ENCODE data around the gene PPEF2. TPM values are rescaled to one million over a fixed set of nuclear protein-coding genes. Genes with fewer than 3 reads are reported as not detected.

Gene PPEF2
- total RNA-seq, 2 experiments from 2014 or later: 0.49 to 0.56 TPM

DNA sequence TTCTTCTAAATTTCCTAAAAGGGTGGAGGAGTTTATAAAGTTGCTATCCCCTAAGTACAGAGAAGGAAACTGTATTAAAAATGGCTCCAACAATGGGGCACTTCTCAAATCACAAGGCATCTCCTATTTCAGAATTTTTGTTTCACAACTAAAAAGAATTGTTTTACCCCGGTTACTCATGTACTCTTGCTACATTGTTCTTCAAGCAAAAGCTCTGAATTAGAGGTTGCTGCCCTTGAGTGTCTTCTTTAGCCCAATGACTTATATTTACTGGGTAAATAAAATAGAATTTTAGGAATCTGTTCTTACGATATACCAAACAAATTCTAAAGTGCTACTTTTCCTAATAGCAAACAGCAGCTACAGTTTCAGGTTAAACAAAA is 67.5 kb downstream of the PPEF2 start:
- no peaks in the 10 kb centered on the region for H3K36me3 ChIP-seq (ENCODE audit: insufficient read depth, low read length)
- DNase-seq: no peak
- H3K9me3 Mint-ChIP-seq: peaks cover 3% of the 10 kb centered on the region
- intact Hi-C loops (cut with DNase I, micrococcal nuclease): no loop called here
- H3K27me3 Mint-ChIP-seq: peaks cover 4% of the 10 kb centered on the region
- POLR2A ChIA-PET: no interaction called here
- H3K4me1 Mint-ChIP-seq (ENCODE audit: low read depth): no peaks in the 10 kb centered on the region
- no peaks in the 10 kb centered on the region for H3K4me1 ChIP-seq (ENCODE audit: insufficient read depth, low read length)
- no peak for ATAC-seq (ENCODE audit: poor library complexity)
- H3K27ac ChIP-seq (ENCODE audit: low read depth in 1 of 2, low read length in 2 of 2): no peak overlapping the region
- H3K9me3 ChIP-seq (ENCODE audit: control insufficient read depth in 1 of 2, insufficient read depth in 1 of 2, low read length in 2 of 2): peaks cover 0 to 5% of the 10 kb centered on the region in 2 experiments
- H3K4me3 Mint-ChIP-seq: no peak overlapping the region
- CTCF ChIA-PET: interaction anchor here (1.1 kb wide), 1 partner anchor 13 kb away, joined by 4 read pairs; no protein-coding TSS in a partner anchor
- H3K27me3 ChIP-seq (ENCODE audit: control insufficient read depth in 1 of 2, insufficient read depth in 2 of 2, low read length in 2 of 2): no peaks in the 10 kb centered on the region
- no peaks in the 10 kb centered on the region for H3K36me3 Mint-ChIP-seq (ENCODE audit: low read depth)
- no peak overlapping the region for H3K27ac Mint-ChIP-seq
- H3K4me3 ChIP-seq (ENCODE audit: low read length): no peak overlapping the region
- no peak for TF ChIP-seq CTCF (IDR thresholded peaks at IDR 0.05)

DNA sequence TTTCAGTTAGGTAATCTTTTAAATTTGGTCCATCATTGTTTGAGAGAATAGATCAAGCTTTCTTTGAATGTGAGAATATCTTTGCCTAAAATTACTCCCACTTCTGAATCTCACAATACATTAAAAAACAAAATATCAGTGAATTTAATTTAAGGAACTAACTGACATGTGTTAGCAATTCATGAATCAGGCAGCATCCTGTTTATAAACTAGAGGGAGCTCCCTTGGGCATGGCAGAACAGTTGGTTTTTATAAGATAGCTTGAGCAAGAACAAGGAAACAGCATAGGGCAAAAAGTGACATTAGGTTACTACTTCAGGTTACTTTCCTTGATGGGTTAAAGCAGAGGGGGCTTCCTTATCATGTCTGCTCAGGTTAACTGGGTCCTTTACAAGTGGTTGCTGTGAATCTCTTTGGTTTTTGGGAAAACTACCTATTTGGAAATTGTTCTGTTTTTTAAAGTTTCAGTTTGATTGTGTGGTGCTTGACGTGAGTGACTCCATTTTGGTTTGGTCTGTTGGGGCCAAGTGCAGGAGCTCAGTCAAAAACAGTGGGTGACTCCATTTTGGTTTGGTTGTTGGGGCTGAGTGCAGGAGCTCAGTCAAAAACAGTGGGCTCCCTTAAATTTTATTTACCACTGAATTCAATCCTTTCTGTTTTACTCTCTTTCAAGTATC is 68.0 kb downstream of the PPEF2 start:
- Histone ChIP-seq H3K4me1 (ENCODE audit: insufficient read depth, low read length) (no peaks in the 10 kb centered on the region), H3K27ac (ENCODE audit: low read depth in 1 of 2, low read length in 2 of 2) (no peak overlapping the region), H3K4me3 (ENCODE audit: low read length) (no peak overlapping the region), H3K9me3 (ENCODE audit: control insufficient read depth in 1 of 2, insufficient read depth in 1 of 2, low read length in 2 of 2) (peaks cover 0 to 5% of the 10 kb centered on the region in 2 experiments), H3K36me3 (ENCODE audit: insufficient read depth, low read length) (no peaks in the 10 kb centered on the region), H3K27me3 (ENCODE audit: control insufficient read depth in 1 of 2, insufficient read depth in 2 of 2, low read length in 2 of 2) (no peaks in the 10 kb centered on the region)
- no peak for TF ChIP-seq CTCF (IDR thresholded peaks at IDR 0.05)
- Mint-ChIP-seq H3K27me3 (peaks cover 4% of the 10 kb centered on the region), H3K27ac (no peak overlapping the region), H3K4me1 (ENCODE audit: low read depth) (no peaks in the 10 kb centered on the region), H3K4me3 (no peak overlapping the region), H3K9me3 (peaks cover 3% of the 10 kb centered on the region), H3K36me3 (ENCODE audit: low read depth) (no peaks in the 10 kb centered on the region)
- no peak for DNase-seq
- no peak for ATAC-seq (ENCODE audit: poor library complexity)
- CTCF ChIA-PET: interaction anchor here (1.1 kb wide), 1 partner anchor 14 kb away, joined by 4 read pairs; no protein-coding TSS in a partner anchor
- intact Hi-C loops (cut with DNase I, micrococcal nuclease): no loop called here
- POLR2A ChIA-PET: interaction anchor here (0.5 kb wide), 1 partner anchor 154 kb away, joined by 3 read pairs; no protein-coding TSS in a partner anchor

- H3K36me3 ChIP-seq (ENCODE audit: insufficient read depth, low read length): no peaks in the 10 kb centered on the region
- no peak overlapping the region for H3K4me3 ChIP-seq (ENCODE audit: low read length)
- no peak for ATAC-seq (ENCODE audit: poor library complexity)
- CTCF ChIA-PET: no interaction called here
- POLR2A ChIA-PET: no interaction called here
- Mint-ChIP-seq H3K4me1 (ENCODE audit: low read depth) (no peaks in the 10 kb centered on the region), H3K27ac (no peak overlapping the region), H3K9me3 (peaks cover 3% of the 10 kb centered on the region), H3K36me3 (ENCODE audit: low read depth) (no peaks in the 10 kb centered on the region), H3K27me3 (peaks cover 4% of the 10 kb centered on the region), H3K4me3 (no peak overlapping the region)
- DNase-seq: no peak
- H3K4me1 ChIP-seq (ENCODE audit: insufficient read depth, low read length): no peaks in the 10 kb centered on the region
- TF ChIP-seq CTCF (IDR thresholded peaks at IDR 0.05): no peak
- intact Hi-C loops (cut with DNase I, micrococcal nuclease): no loop called here
- H3K9me3 ChIP-seq (ENCODE audit: control insufficient read depth in 1 of 2, insufficient read depth in 1 of 2, low read length in 2 of 2): peaks cover 0 to 5% of the 10 kb centered on the region in 2 experiments
- no peak overlapping the region for H3K27ac ChIP-seq (ENCODE audit: low read depth in 1 of 2, low read length in 2 of 2)
- H3K27me3 ChIP-seq (ENCODE audit: control insufficient read depth in 1 of 2, insufficient read depth in 2 of 2, low read length in 2 of 2): no peaks in the 10 kb centered on the region
Observed at GRCh38 chr4:75831856-75832405, 70.3 kb downstream of the PPEF2 start.
